ENCODE results near the gene KIF26B.

Gene KIF26B

DNA sequence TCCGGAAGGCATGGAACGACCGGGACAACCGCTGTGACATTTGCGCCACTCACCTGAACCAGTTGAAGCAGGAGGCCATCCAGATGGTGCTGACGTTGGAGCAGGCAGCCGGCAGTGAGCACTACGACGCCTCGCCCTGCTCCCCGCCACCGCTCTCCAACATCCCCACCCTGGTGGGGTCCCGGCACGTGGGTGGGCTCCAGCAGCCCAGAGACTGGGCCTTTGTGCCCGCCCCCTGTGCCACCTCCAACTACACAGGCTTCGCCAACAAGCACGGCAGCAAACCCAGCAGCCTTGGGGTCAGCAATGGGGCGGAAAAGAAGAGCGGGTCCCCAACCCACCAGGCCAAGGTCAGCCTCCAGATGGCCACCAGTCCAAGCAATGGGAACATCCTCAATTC, 212.1 kb downstream of the KIF26B start:
- TF ChIP-seq, protein P1, sequence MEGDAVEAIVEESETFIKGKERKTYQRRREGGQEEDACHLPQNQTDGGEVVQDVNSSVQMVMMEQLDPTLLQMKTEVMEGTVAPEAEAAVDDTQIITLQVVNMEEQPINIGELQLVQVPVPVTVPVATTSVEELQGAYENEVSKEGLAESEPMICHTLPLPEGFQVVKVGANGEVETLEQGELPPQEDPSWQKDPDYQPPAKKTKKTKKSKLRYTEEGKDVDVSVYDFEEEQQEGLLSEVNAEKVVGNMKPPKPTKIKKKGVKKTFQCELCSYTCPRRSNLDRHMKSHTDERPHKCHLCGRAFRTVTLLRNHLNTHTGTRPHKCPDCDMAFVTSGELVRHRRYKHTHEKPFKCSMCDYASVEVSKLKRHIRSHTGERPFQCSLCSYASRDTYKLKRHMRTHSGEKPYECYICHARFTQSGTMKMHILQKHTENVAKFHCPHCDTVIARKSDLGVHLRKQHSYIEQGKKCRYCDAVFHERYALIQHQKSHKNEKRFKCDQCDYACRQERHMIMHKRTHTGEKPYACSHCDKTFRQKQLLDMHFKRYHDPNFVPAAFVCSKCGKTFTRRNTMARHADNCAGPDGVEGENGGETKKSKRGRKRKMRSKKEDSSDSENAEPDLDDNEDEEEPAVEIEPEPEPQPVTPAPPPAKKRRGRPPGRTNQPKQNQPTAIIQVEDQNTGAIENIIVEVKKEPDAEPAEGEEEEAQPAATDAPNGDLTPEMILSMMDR (IDR thresholded peaks at IDR 0.05; ENCODE audit: control insufficient read depth, insufficient read depth, low read depth, low read length, missing control alignments) = no peak
- DNase-seq (ENCODE audit: low read depth) = no peak
- no peak overlapping the region for H3K4me3 ChIP-seq (ENCODE audit: control insufficient read depth, low read depth, low read length)

DNA sequence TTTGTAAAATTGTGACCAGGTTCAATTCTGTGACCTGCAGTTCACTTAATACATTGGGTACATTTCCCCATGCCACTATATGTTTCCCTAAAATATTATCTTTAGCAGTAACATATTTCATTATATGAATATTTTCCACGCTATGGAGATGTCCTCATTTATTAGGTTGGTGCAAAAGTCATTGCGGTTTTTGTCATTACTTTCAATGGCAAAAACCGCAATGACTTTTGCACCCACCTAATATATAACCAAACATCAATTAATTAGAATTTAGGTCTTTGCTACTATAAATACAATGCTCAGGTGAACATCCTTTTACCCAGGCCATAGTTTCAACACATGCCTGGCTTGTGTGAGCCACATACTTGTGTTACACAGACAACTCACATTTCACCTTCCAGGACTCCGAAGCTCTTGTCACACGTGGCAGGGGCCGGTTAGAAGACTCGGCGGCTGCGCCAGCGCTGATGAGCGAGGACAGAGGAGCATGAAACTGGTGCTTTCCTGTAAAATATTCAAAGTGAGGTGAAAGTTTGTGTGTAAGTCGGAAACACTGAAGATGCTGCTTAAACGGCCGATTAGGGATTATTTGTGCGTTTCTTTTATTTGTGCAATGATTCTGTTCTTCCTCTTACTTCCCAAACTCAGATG, 215.5 kb downstream of the KIF26B start:
- no peak for DNase-seq (ENCODE audit: low read depth)
- TF ChIP-seq, protein P1 (IDR thresholded peaks at IDR 0.05; ENCODE audit: control insufficient read depth, insufficient read depth, low read depth, low read length, missing control alignments) = no peak
- no peak overlapping the region for H3K4me3 ChIP-seq (ENCODE audit: control insufficient read depth, low read depth, low read length)

DNA sequence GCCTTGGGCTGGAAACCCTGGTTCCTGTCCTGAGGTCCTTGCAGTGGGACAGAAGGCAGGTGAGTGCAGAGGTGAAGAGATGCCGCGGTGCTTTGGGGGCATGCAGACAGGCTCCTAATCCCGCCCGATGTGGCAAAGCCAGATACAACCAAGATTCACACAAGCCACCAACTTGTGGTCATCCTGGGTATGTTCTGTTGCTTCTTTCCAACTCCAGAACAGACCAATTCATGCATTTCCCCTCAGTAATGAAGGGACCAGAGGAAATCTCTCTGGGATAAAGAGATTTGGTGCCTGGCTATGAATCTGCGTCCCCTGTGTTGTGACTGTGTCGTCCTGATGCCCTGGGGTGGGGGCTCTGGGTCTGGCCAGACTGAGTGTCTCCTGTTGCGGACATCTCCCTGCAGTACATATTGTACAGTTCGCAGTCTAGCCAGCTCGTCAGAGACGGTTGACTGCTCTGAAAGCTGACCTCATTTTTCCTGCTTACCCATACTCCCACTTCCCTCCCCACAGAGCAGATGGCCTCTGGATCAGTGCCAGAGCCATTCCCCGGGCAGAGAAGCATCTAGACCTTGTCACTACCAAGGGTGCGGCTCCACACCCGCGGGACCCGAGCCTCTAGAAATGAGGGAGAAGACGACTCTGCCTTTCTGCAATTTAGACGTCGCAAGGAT, 216.3 kb downstream of the KIF26B start:
- TF ChIP-seq, protein P1 (IDR thresholded peaks at IDR 0.05; ENCODE audit: control insufficient read depth, insufficient read depth, low read depth, low read length, missing control alignments) = no peak
- no peak overlapping the region for H3K4me3 ChIP-seq (ENCODE audit: control insufficient read depth, low read depth, low read length)
- no peak for DNase-seq (ENCODE audit: low read depth)

DNA sequence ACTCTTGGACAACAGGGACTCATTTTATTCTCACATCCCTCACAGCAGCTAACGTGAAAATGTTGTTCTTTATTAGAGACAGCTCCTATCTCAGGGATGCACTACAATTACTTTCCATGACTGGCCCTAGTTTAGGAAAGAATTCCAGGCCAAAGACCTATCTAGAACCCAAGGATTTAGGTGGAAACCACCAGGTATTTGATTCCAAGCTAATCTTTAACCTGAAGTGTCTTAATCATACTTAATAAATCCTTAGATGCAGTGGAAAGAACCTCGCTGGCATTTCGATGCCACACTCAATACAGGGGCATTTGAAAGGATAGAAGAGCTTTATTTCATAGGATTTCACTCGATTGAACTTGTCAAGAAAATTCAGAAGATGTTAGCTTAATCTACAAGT, 218.3 kb downstream of the KIF26B start:
- H3K4me3 ChIP-seq (ENCODE audit: control insufficient read depth, low read depth, low read length) = no peak overlapping the region
- TF ChIP-seq, protein P1 (IDR thresholded peaks at IDR 0.05; ENCODE audit: control insufficient read depth, insufficient read depth, low read depth, low read length, missing control alignments) = no peak
- DNase-seq (ENCODE audit: low read depth) = no peak

DNA sequence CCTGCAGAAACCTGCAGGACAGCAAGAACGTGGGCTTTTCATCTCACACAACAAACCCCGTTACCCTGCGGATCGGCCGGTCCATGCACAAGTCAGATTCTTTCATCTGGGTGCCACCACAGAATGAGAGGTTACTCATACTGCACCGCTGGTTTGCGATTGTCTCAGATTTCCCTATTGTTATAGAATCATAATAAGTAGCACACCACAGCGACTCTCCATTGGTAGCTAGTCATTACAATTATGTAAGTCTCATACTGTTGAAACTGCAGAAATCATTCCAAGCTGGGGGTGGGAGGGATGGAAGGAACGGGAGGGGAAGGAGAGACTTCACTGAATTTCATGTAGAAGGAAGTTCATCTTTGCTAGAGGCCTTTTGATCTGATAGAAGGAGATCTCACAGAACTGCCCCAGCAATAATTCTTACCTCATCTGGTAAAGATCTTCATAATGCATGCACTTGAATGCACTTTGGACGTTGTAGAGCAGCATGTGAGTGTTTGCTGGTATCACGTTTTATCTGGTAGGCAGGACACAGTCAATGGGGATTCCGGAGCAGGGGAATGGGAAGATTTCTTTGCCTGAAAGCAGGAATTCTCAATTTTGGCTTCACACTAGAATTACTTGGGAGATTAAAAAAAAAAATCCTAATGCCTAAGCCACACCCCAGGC, 221.1 kb downstream of the KIF26B start:
- TF ChIP-seq, protein P1 (IDR thresholded peaks at IDR 0.05; ENCODE audit: control insufficient read depth, insufficient read depth, low read depth, low read length, missing control alignments) = no peak
- DNase-seq (ENCODE audit: low read depth) = peak; percentile 41
- no peak overlapping the region for H3K4me3 ChIP-seq (ENCODE audit: control insufficient read depth, low read depth, low read length)

DNA sequence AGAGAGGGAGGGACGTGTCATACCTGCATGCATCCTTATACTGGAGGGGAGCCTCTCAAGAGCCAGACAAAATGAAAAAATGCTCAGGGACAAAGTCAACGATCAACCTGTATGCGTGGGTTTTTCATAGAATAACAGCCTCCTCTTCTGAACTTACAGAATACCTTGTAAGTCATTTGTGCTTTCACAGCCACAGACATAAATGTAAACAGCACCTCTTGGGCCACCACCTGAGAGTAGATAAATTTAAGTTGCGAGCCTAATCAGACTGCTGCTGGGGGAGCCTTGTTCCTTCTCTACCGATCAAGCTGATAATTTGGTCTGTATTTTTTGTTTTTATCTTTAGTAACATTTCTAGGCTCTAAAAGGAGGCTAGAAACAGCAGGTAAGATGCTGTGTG, 223.1 kb downstream of the KIF26B start:
- DNase-seq (ENCODE audit: low read depth) = no peak
- H3K4me3 ChIP-seq (ENCODE audit: control insufficient read depth, low read depth, low read length) = no peak overlapping the region
- TF ChIP-seq, protein P1 (IDR thresholded peaks at IDR 0.05; ENCODE audit: control insufficient read depth, insufficient read depth, low read depth, low read length, missing control alignments) = no peak

All from AG09309 (cell line).